Inflammatory macrophage (primary cell): ENCODE data around the gene APH1B.

Source experiments
- DNase-seq, 2 donors: peaks; one replicate each; pipeline ENCODE4 v3.0.0-alpha.2; 2020 to 2022

The APH1B gene

DNA sequence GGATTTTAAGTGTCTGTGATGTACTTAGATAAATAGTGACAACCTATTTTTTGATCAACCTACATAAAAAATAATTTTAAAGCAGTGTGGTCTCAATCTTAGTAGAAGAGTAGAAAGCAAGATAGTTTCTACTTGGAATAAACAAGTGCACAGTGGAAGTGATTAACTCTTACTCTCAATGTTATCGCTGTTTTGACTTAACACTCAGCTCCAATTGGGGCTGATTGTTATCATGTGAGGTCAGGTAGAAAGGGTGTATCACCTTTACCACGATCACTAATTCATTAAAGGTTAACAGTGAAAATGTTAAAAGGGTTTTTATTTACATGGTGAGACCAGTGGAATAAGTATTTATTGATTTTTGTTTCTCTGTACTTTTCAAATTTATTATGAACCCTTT is 22.4 kb upstream of the APH1B start:
- no peak for DNase-seq

DNA sequence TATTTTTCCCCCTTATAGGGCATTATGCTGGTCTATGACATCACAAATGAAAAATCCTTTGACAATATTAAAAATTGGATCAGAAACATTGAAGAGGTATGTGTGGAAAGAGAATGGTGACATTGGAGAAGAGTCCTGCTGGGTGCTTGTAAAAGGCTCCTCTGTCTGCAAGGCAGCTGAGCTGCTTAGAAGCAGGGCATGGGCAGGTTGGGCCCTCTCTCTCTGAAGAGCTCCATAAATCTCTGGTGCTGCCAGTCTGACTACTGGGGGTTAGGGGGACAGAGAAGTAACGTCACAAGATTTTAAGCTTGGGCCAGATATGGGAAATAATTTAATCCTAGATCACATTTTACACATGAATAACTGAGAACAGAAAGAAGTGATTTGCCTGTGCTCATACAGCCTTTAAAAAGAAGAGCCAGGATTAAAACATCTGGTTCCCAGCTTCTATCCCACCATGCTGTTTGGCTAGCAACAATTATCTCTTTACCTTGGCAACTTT is 21.9 kb upstream of the APH1B start:
- DNase-seq: no peak

GRCh38 chr15:63256433-63257274 is 20.8 kb upstream of the APH1B start:
- no peak for DNase-seq

DNA sequence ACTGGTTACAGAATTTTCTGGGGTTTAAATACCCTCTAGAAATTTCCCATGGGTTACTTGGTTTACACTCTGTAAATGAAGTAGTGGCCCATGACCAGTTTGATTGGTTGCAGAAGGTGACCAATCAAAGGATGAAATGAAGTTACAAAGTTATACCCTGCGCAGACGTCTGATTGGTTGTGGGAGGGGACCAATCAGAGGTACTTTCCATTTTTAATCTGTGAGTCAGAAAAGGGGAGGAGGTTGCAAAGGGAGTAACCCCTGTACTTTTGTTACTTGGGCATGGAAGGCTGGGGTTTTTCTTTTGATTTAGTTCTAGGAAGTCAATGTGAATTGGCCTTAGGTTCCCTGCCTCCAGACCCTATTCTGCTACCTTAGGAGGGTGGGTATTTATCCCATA is 18.7 kb upstream of the APH1B start:
- no peak for DNase-seq

GRCh38 chr15:63260791-63261190 is 16.6 kb upstream of the APH1B start:
- no peak for DNase-seq

- DNase-seq: no peak
Measured at GRCh38 chr15:63261311-63261710, 16.1 kb upstream of the APH1B start.

- no peak for DNase-seq
Measured at GRCh38 chr15:63263519-63263918, 13.9 kb upstream of the APH1B start.

DNA sequence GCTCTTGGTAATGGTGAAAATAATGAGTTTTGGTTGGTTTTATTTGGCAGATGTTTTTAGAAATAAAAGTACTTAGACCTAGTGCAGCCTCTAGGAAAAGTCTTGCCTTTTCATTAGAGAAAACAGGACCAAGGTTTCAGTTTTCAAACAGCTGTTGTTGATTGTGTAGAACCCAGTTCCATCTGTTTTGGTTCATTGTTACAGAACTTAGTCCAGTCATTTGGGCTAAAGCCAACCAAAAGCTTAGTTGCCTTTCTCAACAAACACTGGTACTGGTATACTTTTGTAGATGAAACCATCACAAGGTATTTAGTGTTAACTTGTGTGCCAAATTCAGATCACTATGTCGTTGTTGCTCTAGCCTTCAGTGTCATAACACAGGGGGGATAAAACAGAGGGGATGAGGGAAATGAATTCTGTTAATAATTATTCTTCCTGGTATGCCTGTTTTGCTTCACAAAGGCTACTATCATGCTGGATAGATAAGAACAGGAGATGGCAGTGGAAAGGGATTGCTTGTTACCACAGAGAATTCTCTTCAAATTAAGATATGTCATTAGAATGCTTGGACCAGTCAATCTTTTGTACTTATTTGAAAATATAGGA is 12.6 kb upstream of the APH1B start:
- no peak for DNase-seq

DNA sequence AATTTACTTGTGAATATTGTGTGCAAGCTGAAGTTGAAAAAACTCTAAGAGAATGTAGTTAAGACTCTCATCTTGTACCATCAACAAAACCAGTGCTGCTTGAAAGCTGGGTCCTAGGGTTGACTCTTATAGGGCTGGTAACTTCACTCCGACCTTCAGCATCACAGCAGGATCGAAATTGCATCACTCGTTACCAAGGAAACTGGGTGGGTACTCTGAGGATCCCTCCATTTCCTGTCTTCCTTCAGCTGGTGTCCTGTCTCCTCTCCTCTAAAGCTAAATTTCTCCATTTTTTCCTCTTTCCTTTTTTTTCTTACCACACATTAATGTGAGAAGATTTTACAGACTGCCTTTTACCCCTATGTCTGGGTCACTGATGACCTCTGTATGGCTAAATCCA is 3.0 kb upstream of the APH1B start:
- peak in 1 of 2 donors; percentile 25 for DNase-seq

DNA sequence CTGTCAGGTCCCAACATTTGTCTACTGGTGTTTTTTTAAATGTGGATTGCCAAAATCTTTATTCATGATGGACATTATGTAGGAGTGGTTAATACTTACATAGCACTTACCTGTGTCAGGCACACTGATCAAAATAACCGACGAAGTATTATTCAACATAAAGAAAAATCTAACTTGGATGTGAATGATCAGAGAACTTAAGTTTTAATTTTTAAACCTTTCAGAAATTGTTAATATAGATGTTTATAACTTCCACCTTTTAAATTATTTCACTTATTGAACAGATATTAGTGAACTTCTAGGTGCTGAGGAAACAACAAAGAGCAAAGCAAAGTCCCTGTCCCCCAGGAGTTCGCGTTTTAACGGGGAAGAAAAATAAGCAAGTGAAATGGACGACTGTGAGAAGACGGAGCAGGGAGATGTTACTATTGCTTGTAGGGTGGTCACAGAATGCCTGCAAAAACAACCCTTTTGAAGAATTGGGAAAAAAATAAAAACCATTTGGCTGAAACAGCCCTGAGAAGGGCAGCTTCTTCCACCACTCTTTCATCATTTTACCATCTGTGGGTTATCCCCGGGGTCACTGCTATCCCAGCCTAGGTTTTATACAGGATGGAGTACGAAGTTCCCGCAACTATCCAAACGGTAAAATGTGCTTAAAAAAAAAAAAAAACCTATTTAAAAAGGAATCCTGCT is 915 bp upstream of the APH1B start:
- DNase-seq: no peak

- DNase-seq: peak in 1 of 2 donors; percentile 12
Measured at GRCh38 chr15:63277893-63278456, 570 bp downstream of the APH1B start.

DNA sequence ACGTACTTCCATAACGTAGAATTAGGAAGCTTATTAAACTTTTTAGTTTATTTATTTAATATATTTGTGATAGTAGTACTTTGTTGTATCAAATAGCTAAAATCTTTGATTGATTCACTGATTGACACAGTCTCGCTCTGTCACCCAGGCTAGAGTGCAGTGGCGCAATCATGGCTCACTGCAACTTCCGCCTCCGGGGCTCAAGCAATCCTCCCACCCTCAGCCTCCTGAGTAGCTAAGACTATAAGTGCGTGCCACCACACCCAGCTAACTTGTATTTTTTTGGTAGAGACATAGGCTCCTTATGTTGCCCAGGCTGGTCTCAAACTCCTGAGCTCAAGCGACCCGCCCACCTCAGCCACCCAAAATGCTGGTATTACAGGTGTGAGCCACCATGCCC is 5.7 kb downstream of the APH1B start:
- peak; percentile 92 to 93 for DNase-seq

- no peak for DNase-seq
Measured at GRCh38 chr15:63284335-63284734, 6.9 kb downstream of the APH1B start.

DNA sequence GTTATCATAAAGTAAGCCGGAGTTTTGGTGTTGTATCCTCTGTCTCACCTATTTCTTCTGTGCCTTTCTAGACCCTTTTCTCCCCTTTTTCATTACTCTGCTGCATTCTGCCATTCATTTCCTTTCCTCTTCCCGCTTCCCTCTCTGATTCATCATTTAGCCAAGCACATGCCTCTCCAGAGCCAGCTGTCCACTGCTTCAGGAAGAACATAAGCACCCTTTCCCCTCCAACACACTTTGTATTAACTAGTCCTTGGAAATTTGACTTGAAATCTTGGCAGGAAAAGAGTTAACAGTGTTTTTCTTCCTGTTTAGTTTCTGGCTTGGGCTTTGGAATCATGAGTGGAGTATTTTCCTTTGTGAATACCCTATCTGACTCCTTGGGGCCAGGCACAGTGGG is 9.7 kb downstream of the APH1B start:
- DNase-seq: no peak

GRCh38 chr15:63288342-63288741 is 10.9 kb downstream of the APH1B start:
- no peak for DNase-seq

DNA sequence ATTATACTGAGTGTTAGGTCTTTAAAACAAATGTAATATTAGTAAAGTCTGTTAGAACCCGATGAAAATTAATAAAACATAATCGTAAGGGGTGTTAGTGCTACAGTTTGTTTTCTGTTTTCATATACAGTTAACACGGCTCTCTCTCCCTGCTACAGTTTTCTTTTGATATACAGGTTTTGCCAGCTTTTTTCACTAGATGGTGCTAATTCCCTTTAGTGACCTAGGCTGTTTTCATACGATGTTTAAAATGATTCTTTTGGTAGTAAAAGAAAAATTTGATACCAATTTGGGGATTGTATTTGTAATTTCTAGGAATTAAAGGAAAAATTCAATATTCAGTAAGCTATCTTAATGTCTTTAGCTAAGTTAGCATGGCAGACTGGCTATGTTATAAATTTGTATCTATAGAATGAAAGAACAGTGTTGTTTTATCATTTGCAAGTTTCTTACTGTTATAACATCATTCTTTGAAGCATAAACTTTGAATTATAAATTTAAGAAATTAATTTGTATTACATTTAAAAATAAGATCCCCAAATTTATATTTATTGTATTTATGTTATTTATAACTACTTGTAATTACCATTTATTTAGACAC is 11.5 kb downstream of the APH1B start:
- DNase-seq: peak; percentile 52 to 70

DNA sequence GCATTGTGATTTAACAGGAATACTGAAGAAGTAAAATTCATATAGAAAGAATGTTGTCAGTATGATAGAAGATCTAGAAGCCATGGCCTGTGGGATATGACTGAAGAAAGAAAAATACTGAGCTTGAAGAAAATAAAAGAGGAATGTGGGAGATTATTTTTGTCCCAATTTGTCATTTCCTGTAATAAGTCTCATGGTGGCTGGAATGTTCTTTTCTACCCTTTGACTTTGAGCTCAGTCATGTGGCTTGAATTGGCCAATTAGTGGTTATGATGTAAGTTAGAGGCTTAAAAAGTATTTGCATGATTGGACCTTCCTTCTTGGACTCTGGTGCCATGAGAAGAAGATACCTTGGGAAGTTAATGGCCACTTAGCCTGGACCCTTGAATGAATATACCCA is 14.1 kb downstream of the APH1B start:
- DNase-seq: peak; percentile 60 to 62

- no peak for DNase-seq
Measured at GRCh38 chr15:63292241-63292640, 14.8 kb downstream of the APH1B start.

DNA sequence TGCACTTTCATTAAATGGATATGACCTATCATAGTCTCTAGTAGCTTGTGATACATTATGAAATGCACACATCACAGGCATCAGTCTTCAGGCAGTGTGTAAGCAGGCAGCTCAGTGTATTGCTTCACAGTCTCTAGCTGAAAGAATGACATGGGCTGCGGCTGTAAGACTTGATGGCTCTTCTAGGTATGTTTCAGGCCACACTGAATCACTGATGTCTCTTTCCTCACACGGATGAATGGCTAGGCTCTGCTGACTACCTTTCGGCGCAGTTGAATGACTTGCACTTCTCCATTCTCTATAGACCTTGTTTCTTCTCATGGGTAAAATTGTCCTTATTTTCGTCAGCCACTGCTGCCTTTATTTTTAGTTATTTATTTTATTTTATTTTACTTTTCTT is 15.4 kb downstream of the APH1B start:
- DNase-seq: peak; percentile 75 to 82

GRCh38 chr15:63294359-63294758 is 17.0 kb downstream of the APH1B start:
- peak; percentile 63 to 74 for DNase-seq

DNA sequence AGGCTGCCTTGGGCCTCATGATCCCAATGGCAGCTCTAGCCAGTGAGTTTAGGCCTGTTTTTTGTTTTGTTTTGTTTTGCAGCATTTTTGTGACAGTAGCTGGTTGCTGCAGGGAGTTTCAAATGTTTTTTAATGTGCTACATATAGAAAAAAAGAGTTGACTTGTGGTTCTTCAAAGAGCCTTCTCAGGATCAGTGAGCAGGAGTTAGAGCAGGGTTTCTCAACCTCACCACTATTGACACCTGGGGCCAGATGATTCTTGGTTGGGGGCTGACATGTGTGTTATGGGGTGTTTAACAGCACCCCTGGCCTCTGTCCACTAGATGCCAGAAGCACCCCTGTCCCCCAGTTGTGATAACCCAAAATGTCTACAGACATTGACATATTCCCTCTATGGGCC is 17.9 kb downstream of the APH1B start:
- no peak for DNase-seq

DNA sequence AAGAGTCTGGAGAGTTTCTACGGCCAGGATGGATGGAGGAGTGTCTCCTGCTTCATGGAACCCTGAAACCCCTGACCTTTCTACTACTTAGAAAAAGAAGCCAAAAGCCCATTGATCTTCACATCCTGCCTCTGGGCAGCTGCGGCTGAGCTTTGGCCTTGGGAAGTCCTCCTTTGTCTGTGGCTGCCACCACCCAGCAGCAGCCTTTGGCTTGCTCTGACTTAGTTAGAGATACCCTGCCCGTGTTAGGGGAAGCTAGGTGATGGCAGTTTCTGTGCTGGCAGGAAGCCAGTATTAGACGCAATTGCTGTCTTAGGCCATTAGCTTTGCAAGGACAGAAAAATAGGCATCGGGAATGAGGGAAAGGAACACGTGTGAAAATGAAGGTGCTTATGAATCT is 18.8 kb downstream of the APH1B start:
- DNase-seq: no peak
